ENCODE measurements around the gene ACMSD.
"Not testable (repeated sequence)": the region's sequence is repeated elsewhere in the genome, so short reads cannot be mapped to it uniquely, and the experiment has no call there.

Gene ACMSD

DNA sequence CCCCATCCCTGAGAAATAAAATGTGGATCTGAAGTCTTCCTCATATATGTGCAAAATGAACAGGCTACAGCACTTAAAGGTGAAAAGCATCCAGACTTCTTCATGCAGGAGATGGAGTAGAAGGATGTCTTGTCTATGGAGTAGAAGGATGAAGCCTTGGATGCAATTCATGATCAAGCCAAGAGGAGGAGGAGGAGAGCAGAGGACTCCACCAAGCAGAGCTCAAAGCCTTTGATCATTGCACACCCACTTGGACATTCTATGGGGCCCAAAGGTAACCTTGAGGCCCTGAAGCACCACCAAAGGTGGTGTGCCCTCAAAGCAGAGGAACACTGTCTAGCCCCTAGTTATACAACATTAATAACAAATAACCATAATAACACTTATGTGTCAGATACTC, 17.3 kb downstream of the ACMSD start:
- DNase-seq: no peak

DNA sequence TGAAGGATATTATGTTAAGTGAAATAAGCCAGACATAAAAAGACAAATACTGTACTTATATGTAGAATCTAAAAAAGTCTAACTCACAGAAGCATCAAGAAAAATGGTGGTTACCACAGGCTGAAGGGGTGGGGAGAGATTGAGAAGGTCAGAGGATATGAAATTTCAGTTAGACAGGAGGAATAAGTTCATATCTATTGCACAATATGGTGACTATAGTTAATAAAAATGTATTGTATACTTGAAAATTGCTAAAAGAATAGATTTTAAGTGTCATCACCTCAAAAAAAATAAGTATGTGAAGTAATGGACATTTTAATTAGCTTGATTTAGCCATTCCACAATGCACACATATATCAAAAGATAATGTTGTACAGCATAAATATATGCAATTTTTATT, 19.8 kb downstream of the ACMSD start:
- DNase-seq: no peak

DNA sequence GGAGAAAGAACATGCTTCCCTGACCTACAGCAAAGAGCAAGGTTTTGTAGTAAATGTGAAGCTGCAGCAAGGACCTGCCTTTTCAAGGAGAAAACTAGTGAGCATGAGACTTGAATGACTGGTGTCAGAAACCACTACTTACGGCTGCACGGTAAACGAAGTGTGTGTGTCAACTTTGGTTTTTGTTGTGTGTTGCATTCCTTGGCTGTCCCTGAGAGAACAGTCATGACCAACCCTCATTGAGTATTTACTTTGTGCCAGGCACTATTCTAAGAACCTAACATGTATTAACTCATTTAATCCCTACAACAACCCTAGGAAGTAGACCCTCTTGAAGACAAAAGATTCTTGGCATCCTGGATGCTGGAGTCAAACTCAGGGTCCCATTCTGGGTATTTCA, 22.8 kb downstream of the ACMSD start:
- DNase-seq: no peak

DNA sequence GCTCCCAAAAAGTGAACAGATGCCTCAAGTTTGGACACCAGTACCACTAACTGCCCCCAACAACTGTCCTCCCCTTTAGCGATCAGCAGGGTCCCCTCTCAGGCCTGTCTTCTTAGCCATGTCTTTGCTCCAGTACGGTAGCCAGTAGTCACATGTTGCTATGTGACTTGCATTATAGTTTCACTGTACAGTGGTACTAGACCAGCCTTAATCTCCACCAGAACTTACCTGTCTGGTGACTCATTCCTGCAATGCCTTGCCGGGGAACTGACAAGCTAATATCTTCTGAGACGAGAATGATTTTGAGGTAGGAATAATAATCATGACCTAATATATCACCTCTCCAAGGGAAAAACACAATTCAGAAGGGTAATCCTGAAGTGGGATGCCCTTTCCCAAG, 23.7 kb downstream of the ACMSD start:
- DNase-seq: no peak

DNA sequence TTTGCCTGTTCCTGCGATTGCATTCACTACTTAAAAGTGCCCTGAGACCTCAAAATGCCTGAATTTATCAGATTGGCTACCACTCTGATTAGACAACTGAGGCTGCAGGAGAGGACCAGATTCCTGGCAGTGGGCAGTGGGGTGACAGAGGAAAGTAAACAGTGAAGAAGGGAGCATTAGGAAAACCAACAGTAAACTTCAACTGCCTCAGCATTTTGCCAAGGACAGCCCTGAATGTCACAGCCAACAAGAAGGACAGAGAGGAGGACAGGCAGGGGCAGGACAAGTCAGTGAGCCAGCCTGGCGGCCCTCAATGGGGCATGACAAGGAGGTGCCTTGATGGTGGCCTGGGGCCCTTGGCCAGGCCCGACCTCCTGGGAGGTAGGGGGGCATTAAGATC, 24.3 kb downstream of the ACMSD start:
- no peak for DNase-seq

DNA sequence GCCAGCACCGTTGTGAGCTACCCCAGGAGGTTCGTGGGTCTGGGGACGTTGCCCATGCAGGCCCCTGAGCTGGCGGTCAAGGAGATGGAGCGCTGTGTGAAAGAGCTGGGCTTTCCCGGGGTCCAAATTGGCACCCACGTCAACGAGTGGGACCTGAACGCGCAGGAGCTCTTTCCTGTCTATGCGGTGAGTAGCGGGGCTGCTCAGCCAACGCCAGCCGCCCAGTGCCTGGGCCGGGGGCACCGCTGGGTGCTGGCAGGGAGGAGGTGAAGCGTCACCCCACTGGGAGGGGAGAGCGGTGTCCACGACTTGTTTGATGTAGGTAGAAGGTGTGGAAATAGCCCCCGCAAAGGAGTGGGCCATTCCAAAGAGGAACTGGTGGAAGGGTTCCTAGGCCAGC, 25.0 kb downstream of the ACMSD start:
- no peak for DNase-seq

GRCh38 chr2:134865067-134865787, 26.8 kb downstream of the ACMSD start:
- DNase-seq: no peak

GRCh38 chr2:134866498-134867099, 28.2 kb downstream of the ACMSD start:
- DNase-seq: no peak

GRCh38 chr2:134869946-134870736, 31.7 kb downstream of the ACMSD start:
- DNase-seq: no peak

- no peak for DNase-seq
Measured at GRCh38 chr2:134873152-134873551, 34.7 kb downstream of the ACMSD start.

DNA sequence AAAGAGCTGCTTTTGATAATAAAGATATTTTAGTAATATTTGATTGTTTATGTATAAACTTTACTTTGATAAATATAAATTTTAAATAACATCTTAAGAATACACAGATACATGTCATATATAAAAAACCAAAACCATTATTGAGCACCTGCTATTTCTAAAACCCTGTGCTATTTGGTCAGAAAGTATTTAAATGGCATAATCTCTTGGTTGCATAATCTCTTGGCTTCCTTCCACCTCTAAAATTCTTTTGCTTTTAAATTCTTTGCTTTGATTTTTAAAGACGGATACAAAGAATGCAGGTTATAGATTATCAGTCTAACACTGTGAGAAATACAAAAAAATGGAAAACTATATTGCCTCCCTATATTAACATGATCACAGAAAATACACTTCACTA, 36.9 kb downstream of the ACMSD start:
- DNase-seq: no peak

DNA sequence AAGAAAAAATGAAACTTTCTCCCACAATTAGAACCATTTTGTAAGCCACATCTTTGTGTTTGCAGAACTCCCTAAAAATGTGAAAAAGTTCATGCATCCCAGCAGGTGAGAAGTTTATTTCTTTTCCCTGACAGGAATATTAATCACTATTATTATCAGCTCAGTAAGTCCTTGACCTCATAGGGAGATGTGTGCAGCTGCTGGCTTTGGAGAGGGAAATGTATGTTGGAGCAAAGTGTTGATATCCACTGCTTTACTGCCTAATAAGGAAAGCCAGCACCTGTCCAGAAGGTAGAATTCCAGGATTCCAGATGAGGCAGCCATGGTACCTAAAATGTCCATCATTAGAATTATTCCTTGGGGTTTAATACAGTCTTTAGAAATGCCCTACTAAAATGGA, 44.4 kb downstream of the ACMSD start:
- DNase-seq: no peak

DNA sequence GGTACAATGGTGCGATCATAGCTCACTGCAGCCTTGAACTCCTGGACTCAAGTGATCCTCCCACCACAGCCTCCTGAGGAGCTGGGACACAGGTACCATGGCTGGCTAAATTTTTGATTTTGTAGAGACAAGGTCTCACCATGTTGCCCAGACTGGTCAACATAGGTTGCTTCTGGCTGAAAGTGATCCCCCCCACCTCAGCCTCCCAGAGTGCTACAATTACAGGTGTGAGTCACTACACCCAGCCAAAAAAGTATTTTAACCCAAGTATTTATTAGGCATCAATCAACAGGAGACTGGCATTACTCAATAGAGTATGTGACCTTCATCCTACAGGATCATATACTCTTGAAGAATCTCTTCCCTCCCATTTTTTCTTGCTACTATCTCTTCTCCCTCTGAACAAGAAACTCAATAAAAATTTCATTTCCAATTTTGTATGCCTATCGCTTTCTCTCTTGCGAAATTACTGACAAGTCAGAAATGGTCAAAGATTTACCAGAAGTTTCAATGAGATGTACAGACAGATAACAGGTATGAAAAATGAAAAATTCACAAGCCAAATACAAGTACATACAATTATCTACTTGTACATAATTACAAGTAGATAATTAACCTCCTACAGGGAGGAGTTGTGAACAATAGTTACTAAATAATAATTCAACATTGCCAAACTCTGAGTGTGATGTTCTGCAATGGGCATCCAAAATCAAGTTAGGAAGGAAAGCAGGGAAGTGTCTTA, 45.3 kb downstream of the ACMSD start:
- no peak for DNase-seq

DNA sequence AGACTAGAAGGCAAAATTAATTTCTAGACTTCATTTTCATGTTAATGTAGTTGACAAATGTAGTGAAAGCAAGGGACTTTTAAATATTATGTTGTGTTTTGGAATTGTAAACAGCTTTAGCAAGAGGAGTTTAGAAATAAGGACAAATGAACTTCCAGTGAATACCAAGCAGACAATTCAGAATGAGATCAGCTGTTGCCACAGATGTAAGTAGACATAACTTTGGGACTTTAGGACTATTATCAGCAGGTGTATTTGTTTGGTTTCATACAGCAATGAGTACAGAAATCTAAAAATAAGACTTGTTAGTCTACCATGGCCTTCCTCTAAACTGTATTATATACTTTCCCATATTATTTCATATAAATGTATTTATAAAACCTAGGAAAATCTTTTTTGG, 46.0 kb downstream of the ACMSD start:
- no peak for DNase-seq

GRCh38 chr2:134892282-134893035, 54.0 kb downstream of the ACMSD start:
- no peak for DNase-seq

- DNase-seq: no peak
Measured at GRCh38 chr2:134897932-134898331, 59.5 kb downstream of the ACMSD start.

- no peak for DNase-seq
Measured at GRCh38 chr2:134899204-134899603, 60.8 kb downstream of the ACMSD start.

DNA sequence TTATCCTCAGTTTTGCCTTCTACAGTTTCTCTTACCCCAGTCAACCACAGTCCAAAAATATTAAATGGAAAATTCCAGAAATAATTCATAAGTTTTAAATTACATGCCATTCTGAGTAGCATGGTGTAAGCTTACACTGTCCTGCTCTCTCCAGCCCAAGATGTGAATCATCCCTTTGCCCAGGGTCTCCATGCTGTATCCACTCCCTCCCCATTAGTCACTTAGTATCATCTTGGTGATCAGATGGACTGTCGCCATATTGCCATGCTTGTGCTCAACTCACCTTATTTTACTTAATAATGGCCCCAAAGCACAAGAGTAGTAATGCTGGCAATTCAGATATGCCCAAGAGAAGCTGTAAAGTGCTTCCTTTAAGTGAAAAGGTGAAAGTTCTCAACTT, 61.7 kb downstream of the ACMSD start:
- no peak for DNase-seq

DNA sequence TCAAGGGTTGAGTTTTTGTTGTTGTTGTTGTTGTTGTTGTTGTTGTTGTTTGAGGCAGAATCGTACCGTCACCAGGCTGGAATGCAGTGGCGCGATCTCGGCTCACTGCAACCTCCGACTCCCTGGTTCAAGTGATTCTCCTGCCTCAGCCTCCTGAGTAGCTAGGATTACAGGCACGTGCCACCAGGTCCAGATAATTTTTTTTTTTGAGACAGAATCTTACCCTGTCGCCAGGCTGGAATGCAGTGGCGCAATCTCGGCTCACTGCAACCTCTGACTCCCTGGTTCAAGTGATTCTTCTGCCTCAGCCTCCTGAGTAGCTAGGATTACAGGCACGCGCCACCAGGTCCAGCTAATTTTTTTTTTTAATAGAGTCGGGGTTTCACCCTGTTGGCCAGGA, 65.3 kb downstream of the ACMSD start:
- DNase-seq: not testable (repeated sequence)

- DNase-seq: no peak
Measured at GRCh38 chr2:134905168-134905567, 66.8 kb downstream of the ACMSD start.

- DNase-seq: no peak
Measured at GRCh38 chr2:134906726-134907125, 68.3 kb downstream of the ACMSD start.

DNA sequence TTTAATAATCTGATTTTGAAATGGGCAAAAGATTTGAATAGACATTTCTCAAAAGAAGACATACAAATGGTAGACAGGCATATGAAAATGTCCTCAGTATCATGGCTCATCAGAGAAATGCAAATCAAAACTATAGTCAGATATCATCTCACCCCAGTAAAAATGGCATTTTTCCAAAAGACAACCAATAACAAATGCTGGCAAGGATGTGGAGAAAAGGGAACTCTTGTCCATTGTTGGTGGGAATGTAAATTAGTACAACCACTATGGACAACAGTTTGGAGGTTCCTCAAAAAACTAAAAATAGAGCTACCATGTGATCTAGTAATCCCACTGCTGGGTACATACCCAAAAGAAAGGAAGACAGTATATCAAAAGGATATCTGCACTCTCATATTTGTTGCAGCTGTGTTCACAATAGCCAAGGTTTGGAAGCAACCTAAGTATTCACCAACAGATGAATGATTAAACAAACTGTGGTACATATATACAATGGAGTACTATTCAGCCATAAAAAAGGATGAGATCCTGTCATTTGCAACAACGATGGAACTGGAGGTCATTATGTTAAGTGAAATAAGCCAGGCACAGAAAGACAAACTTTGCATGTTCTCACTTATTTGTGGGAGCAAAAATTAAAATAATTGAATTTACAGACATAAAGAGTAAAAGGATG, 69.2 kb downstream of the ACMSD start:
- DNase-seq: not testable (repeated sequence)

All from stimulated activated CD4-positive, alpha-beta T cell treated with anti-CD3 and anti-CD28 coated beads, Interleukin-4, amount 100 ng/mL, for 1 hour (primary cell).